ENCODE data around the gene RXRG.

RXRG gene

DNA sequence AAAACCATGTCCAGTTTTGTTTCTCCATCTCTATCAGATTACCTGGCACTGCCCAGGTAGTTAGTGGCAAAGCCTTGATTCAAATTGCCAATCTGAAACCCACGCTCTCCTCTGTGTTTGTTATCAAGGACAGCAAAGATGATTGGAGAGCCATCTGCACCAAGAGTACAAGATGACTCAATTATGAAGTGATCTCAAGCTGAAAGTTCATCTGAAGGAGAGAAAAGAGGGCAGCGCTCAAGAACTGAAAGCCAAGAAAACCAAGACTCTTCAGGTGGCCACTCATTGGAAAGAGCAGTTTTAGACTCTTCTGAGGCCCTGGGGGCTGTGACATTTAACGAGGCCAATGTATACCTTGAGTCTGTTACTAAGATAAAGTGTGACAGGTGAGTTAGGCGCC, 13.8 kb downstream of the RXRG start:
- Histone ChIP-seq H3F3A (ENCODE audit: control insufficient read depth, insufficient read depth) (no peaks in the 10 kb centered on the region), H3K79me2 (ENCODE audit: control insufficient read depth, low read length) (no peaks in the 10 kb centered on the region), H3K27ac (ENCODE audit: low read depth, low read length) (no peak overlapping the region), H3K9me3 (ENCODE audit: control insufficient read depth, insufficient read depth, low read length) (no peaks in the 10 kb centered on the region), H3K27me3 (ENCODE audit: control insufficient read depth, low read length) (peaks cover 16% of the 10 kb centered on the region), H3K9me2 (replicated peaks; ENCODE audit: control insufficient read depth, low read length) (no peaks in the 10 kb centered on the region), H3K4me2 (ENCODE audit: low read length) (no peak overlapping the region), H3K36me3 (ENCODE audit: control insufficient read depth, low read length) (no peaks in the 10 kb centered on the region), H3K4me3 (ENCODE audit: low read length) (no peak overlapping the region), H4K20me1 (ENCODE audit: control insufficient read depth, insufficient read depth, low read depth, low read length) (no peaks in the 10 kb centered on the region), H3K4me1 (ENCODE audit: control insufficient read depth, low read length) (no peaks in the 10 kb centered on the region)
- TF ChIP-seq EZH2phosphoT487 (IDR thresholded peaks at IDR 0.05; ENCODE audit: borderline replicate concordance, low read length), result no peak

- no peaks in the 10 kb centered on the region for H3K36me3 ChIP-seq (ENCODE audit: control insufficient read depth, low read length)
- TF ChIP-seq CTCF (IDR thresholded peaks at IDR 0.05; ENCODE audit: low read depth, low read length, poor library complexity, severe bottlenecking) (no peak), EZH2phosphoT487 (IDR thresholded peaks at IDR 0.05; ENCODE audit: borderline replicate concordance, low read length) (no peak)
- H3K4me1 ChIP-seq (ENCODE audit: control insufficient read depth, low read length), result no peaks in the 10 kb centered on the region
- H3K9me3 ChIP-seq (ENCODE audit: control insufficient read depth, insufficient read depth, low read length), result no peaks in the 10 kb centered on the region
- no peaks in the 10 kb centered on the region for H4K20me1 ChIP-seq (ENCODE audit: control insufficient read depth, insufficient read depth, low read depth, low read length)
- H3K4me2 ChIP-seq (ENCODE audit: low read length), result no peak overlapping the region
- H3K27me3 ChIP-seq (ENCODE audit: control insufficient read depth, low read length), result peaks cover 16% of the 10 kb centered on the region
- H3K9me2 ChIP-seq (replicated peaks; ENCODE audit: control insufficient read depth, low read length), result no peaks in the 10 kb centered on the region
- H3K4me3 ChIP-seq (ENCODE audit: low read length), result no peak overlapping the region
- H3K79me2 ChIP-seq (ENCODE audit: control insufficient read depth, low read length), result no peaks in the 10 kb centered on the region
- H3F3A ChIP-seq (ENCODE audit: control insufficient read depth, insufficient read depth), result no peaks in the 10 kb centered on the region
- no peak overlapping the region for H3K27ac ChIP-seq (ENCODE audit: low read depth, low read length)
Measured at GRCh38 chr1:165426745-165427144, 18.2 kb downstream of the RXRG start.

GRCh38 chr1:165425621-165426020, 19.3 kb downstream of the RXRG start:
- Histone ChIP-seq H3K4me1 (ENCODE audit: control insufficient read depth, low read length) (no peaks in the 10 kb centered on the region), H3K27ac (ENCODE audit: low read depth, low read length) (no peak overlapping the region), H4K20me1 (ENCODE audit: control insufficient read depth, insufficient read depth, low read depth, low read length) (no peaks in the 10 kb centered on the region), H3K9me2 (replicated peaks; ENCODE audit: control insufficient read depth, low read length) (no peaks in the 10 kb centered on the region), H3K79me2 (ENCODE audit: control insufficient read depth, low read length) (no peaks in the 10 kb centered on the region), H3K27me3 (ENCODE audit: control insufficient read depth, low read length) (peaks cover 11% of the 10 kb centered on the region), H3K4me3 (ENCODE audit: low read length) (no peak overlapping the region), H3K4me2 (ENCODE audit: low read length) (no peak overlapping the region), H3K9me3 (ENCODE audit: control insufficient read depth, insufficient read depth, low read length) (no peaks in the 10 kb centered on the region), H3F3A (ENCODE audit: control insufficient read depth, insufficient read depth) (no peaks in the 10 kb centered on the region), H3K36me3 (ENCODE audit: control insufficient read depth, low read length) (no peaks in the 10 kb centered on the region)
- TF ChIP-seq EZH2phosphoT487 (IDR thresholded peaks at IDR 0.05; ENCODE audit: borderline replicate concordance, low read length) (no peak), CTCF (IDR thresholded peaks at IDR 0.05; ENCODE audit: low read depth, low read length, poor library complexity, severe bottlenecking) (no peak)

DNA sequence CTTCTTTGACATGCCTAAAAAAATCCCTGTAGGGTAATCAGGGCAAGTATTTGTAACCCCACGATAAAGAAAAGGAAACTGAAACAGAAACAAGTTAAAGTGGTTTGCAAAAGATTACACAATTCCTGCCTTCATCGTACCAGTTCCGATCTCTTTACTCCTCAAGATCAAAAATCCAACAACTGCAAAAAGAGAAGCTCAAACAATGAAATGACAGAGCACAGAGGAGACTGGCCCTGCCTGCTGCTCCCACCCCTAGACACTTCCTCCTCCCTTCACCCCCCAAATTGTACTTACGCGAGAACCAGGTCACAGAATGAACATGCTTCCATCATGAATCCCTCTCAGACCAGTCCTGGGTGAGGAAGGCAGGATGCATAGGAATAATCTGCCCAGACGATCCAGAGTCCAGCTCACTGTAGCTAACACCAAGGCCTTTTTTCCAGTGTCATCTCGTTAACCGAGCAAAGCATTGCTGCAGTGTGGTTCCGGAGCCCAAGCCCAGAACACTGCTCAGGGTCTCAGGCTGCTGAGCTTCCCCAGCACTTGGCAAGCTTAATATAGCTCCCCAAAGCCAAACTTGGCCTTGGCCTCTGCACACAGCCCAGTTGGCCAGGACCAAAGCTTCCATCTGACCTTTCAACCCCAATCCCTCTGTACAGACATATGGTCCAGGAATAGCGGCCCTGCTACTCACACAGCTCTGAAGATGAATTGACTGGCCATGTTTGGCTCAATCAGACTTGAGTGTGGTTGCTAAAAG, 20.3 kb downstream of the RXRG start:
- H3K27ac ChIP-seq (ENCODE audit: low read depth, low read length), result no peak overlapping the region
- no peaks in the 10 kb centered on the region for H4K20me1 ChIP-seq (ENCODE audit: control insufficient read depth, insufficient read depth, low read depth, low read length)
- H3K36me3 ChIP-seq (ENCODE audit: control insufficient read depth, low read length), result no peaks in the 10 kb centered on the region
- no peaks in the 10 kb centered on the region for H3K79me2 ChIP-seq (ENCODE audit: control insufficient read depth, low read length)
- H3K4me3 ChIP-seq (ENCODE audit: low read length), result no peak overlapping the region
- no peaks in the 10 kb centered on the region for H3K9me2 ChIP-seq (replicated peaks; ENCODE audit: control insufficient read depth, low read length)
- H3F3A ChIP-seq (ENCODE audit: control insufficient read depth, insufficient read depth), result no peaks in the 10 kb centered on the region
- peaks cover 18% of the 10 kb centered on the region for H3K27me3 ChIP-seq (ENCODE audit: control insufficient read depth, low read length)
- no peaks in the 10 kb centered on the region for H3K4me1 ChIP-seq (ENCODE audit: control insufficient read depth, low read length)
- TF ChIP-seq CTCF (IDR thresholded peaks at IDR 0.05; ENCODE audit: low read depth, low read length, poor library complexity, severe bottlenecking), result no peak
- TF ChIP-seq EZH2phosphoT487 (IDR thresholded peaks at IDR 0.05; ENCODE audit: borderline replicate concordance, low read length), result no peak
- H3K4me2 ChIP-seq (ENCODE audit: low read length), result no peak overlapping the region
- no peaks in the 10 kb centered on the region for H3K9me3 ChIP-seq (ENCODE audit: control insufficient read depth, insufficient read depth, low read length)
